SU-DHL-6 (cell line): Measurements from ENCODE around the gene ACYP1.

Source experiments
- CTCF ChIP-seq: fragments of 200-600 bp; sonication (generic); IDR thresholded peaks from one replicate; pipeline ENCODE4 v1.5.1; 2017; ENCODE audit warnings: antibody characterized with exemption, mild to moderate bottlenecking, low read length, moderate library complexity; ENCODE audit not compliant: insufficient read depth, poor library complexity, severe bottlenecking
- EZH2phosphoT487 ChIP-seq: fragments of 200-600 bp; sonication (generic), shearing (Covaris generic); conservative IDR thresholded peaks from 2 replicates; pipeline ENCODE4 v1.6.1; 2018; ENCODE audit warnings: mild to moderate bottlenecking, antibody characterized with exemption, low read length, moderate library complexity, mixed read lengths

- TF ChIP-seq CTCF (no peak), EZH2phosphoT487 (no peak)
These were observed 37.7 kb upstream of the ACYP1 start for GRCh38 chr14:75101491-75101890.
